IPS DF 6.9 (cell line): ENCODE measurements around the gene GRAMD1A.
A peak's percentile ranks its signal among the peaks of the same experiment; 100 is the strongest.
"Not testable (repeated sequence)": the region's sequence is repeated elsewhere in the genome, so short reads cannot be mapped to it uniquely, and the experiment has no call there.

Experiments
- DNase-seq: peaks from one replicate; pipeline ENCODE4 v3.0.0-alpha.2; 2013; ENCODE audit warnings: low read depth, low spot score
- H3K27ac ChIP-seq: one replicate; pipeline ENCODE4 v1.5.1; 2013; ENCODE audit warnings: low read length, control low read depth
- H3K27me3 ChIP-seq: 2 replicates; pipeline ENCODE4 v1.6.1; 2013; ENCODE audit warnings: mild to moderate bottlenecking, low read length; ENCODE audit not compliant: control insufficient read depth, insufficient read depth
- H3K36me3 ChIP-seq: 2 replicates; pipeline ENCODE4 v1.6.1; 2013; ENCODE audit warnings: low read length; ENCODE audit not compliant: control insufficient read depth, insufficient read depth
- H3K4me1 ChIP-seq: 2 replicates; pipeline ENCODE4 v1.6.1; 2013; ENCODE audit warnings: low read length; ENCODE audit not compliant: control insufficient read depth, insufficient read depth
- H3K4me3 ChIP-seq: 2 replicates; pipeline ENCODE4 v1.5.1; 2013; ENCODE audit warnings: mild to moderate bottlenecking, low read length
- H3K9me3 ChIP-seq: 2 replicates; pipeline ENCODE4 v1.6.1; 2013; ENCODE audit warnings: low read length, inconsistent platforms; ENCODE audit not compliant: control insufficient read depth, insufficient read depth
- WGBS: extraction: QIAGEN DNeasy Blood & Tissue Kit; methylation state at CpG from one replicate; pipeline ENCODE4 v1.1.7; 2013; ENCODE audit warnings: mixed read lengths, missing lambda C conversion rate; ENCODE audit not compliant: insufficient read length, insufficient coverage; 5-methylcytosine and 5-hydroxymethylcytosine counted together

GRAMD1A gene

DNA sequence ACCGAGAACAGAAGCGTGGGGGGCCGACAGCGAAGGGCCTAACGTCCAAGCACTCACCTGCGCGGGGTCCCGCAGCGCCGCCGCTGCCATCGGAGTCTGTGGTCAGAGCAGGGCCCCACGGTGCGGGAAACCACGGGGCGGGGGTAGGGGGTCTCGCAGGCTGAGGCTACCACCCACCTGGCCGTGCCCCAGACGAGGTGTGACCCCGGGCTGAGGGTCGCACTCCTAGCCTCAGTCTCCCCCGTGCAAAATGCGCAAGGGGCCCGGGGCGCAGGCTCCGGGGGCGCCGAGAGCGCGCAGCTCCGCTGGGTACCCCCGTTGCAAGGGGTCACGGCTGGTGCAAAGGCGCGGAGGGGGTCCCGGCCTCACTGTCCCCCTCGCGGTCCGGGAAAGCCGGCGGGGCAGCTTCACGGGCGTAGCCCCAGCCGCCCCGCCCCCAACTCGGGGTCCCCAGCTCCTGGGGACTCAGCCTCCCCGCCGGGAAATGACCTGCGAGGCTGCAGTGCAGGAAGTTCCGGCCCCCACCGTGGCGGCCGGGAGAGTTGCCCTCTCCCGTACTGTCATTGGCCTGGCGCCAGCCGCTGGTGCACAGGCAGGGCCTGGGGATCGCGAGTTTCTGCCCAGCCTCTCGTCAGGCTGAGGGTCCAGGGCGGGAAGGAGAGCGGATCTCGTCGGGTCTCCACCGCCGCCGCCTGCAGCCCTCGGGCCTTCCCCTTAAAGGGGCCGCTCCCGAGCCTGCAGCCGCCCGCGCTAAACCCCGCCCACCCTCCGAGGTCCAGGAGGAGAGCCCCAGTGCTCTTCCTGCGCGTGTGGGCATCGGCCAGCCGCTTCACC is 36.3 kb upstream of the GRAMD1A start, which contains the start of gene ZNF792:
ZNF792 (minus strand) TSS at position 657 of the 834 bp plus-strand sequence; CDS start at position 90, 567 bp downstream.
- peak; percentile 29 for DNase-seq
- Histone ChIP-seq H3K9me3 (peaks cover 5% of the 10 kb centered on the region), H3K4me3 (peak within 1 kb of the TSS; percentile 83), H3K4me1 (peaks cover 4% of the 10 kb centered on the region; the same call in 1 of the 2 replicates), H3K27me3 (no peaks in the 10 kb centered on the region), H3K27ac (no peak within 1 kb of the TSS), H3K36me3 (peaks cover 7% of the 10 kb centered on the region)
- no CpG with 5 or more reads among the region's 78 CpGs for whole genome bisulfite sequencing

DNA sequence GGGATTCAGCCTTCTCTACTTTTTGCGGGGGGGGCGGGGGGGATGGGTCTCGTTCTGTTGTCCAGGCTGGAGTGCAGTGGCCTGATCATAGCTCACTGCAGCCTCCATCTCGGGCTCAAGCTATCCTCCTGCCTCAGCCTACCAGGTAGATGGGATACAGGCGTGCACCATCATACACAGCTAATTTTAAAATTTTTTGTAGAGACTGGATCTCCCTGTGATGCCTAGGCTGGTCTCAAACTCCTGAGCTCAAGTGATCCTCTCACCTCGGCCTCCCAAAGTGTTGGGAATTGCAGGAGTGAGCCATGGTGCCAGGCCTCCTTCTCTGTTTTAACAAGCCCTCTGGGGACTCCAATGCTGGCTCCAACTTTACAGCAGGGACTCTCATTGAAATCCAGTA is 35.5 kb upstream of the GRAMD1A start:
- no peak for DNase-seq
- no CpG with 5 or more reads among the region's 6 CpGs for WGBS
- no peak overlapping the region for H3K4me3 ChIP-seq

DNA sequence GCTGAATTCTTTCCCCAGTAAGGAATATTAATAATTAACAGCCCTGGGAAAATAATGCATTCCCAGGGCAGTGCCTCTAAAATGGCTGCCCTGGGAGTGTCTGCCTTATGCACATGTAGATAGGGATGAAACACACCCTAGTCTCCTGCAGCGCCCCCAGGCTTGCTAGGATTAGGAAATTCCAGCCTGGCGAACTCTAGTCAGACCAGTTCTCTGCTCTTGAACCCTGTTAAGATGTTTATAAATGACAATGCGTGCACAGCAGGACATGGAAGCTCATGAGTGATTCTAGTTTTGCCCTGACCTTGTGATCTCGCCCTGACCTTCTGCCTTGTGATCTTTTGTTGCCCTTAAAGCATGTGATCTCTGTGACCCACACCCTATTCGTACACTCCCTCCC is 34.6 kb upstream of the GRAMD1A start:
- H3K4me3 ChIP-seq, H3K27me3 ChIP-seq, H3K4me1 ChIP-seq, H3K36me3 ChIP-seq, H3K9me3 ChIP-seq, H3K27ac ChIP-seq, DNase-seq: not testable (repeated sequence)
- no CpG with 5 or more reads among the region's 5 CpGs for WGBS

More for the DNA sequence above, 35.5 kb upstream of the GRAMD1A start:
- Histone ChIP-seq H3K27me3 (no peaks in the 10 kb centered on the region), H3K36me3 (no peaks in the 10 kb centered on the region), H3K27ac (no peak overlapping the region), H3K9me3 (no peaks in the 10 kb centered on the region), H3K4me1 (peaks cover 4% of the 10 kb centered on the region; the same call in 1 of the 2 replicates)

DNA sequence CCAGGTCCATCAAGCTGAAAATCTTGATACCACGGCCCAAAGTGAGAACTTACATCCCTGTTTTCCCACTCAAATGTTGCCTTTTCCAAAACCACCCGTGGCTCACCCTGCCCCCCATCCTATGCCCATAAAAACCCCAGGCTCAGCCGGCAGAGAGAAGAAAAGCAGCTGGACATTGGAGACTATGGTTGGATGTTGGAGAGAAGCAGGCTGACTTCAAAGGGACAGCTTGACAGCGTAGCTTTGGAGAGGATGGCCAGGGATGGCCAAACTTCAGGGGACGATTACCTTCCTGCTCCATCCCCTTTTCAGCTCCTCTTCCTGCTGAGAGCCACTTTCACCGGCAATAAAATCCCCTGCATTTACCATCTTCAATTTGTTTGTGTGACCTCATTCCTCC is 32.6 kb upstream of the GRAMD1A start:
- no CpG with 5 or more reads among the region's 6 CpGs for WGBS

DNA sequence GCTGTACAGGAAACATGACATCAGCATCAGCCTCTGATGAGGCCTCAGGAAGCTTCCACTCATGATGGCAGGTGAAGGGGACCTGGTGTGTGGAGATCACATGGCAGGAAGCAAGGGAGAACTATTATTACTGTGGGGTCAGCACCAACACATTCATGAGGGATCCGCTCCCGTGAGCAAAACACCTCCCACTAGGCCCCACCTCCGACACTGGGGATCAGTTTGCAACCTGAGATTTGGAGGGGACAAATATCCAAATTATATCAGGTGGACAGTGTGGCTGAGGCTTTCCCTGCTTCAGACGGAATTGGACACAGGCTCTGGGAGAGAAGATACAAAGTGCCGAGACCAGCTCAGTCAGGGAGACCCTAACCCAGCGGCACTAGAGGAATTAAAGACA is 30.4 kb upstream of the GRAMD1A start:
- no CpG with 5 or more reads among the region's 6 CpGs for WGBS

More for the DNA sequence above, 32.6 kb upstream of the GRAMD1A start:
- no peaks in the 10 kb centered on the region for H3K9me3 ChIP-seq
- H3K4me1 ChIP-seq = peaks cover 4% of the 10 kb centered on the region; the same call in 1 of the 2 replicates
- no peak overlapping the region for H3K4me3 ChIP-seq
- H3K27me3 ChIP-seq = no peaks in the 10 kb centered on the region
- no peaks in the 10 kb centered on the region for H3K36me3 ChIP-seq
- DNase-seq = no peak
- H3K27ac ChIP-seq = no peak overlapping the region

DNA sequence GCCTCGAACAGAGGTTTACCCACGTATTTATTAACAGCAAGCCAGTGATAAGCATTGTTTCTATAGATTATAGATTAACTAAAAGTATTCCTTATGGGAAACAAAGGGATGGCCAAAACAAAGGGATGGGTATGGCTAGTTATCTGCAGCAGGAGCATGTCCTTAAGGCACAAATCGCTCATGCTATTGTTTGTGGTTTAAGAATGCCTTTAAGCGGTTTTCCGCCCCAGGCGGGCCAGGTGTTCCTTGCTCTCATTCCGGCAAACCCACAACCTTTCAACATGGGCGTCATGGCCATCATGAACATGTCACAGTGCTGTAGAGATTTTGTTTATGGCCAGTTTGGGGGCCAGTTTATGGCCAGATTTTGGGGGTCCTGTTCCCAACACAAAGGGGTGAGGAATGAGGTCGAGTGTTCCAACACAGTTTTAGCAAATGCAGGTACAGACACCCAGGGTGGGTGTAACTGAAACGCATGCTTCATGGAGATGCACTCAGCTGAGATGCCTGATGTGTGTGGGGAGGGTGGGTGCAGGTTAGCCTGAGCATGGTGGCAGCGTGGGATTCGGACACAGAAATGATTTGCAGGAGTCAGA is 29.8 kb upstream of the GRAMD1A start:
- H3K4me1 ChIP-seq, H3K36me3 ChIP-seq, H3K9me3 ChIP-seq, DNase-seq, H3K27me3 ChIP-seq, H3K4me3 ChIP-seq, H3K27ac ChIP-seq: not testable (repeated sequence)
- no CpG with 5 or more reads among the region's 12 CpGs for WGBS

More for the DNA sequence above, 30.4 kb upstream of the GRAMD1A start:
- H3K4me3 ChIP-seq = no peak overlapping the region
- H3K27ac ChIP-seq = no peak overlapping the region
- DNase-seq = no peak
- no peaks in the 10 kb centered on the region for H3K4me1 ChIP-seq
- H3K27me3 ChIP-seq = no peaks in the 10 kb centered on the region
- no peaks in the 10 kb centered on the region for H3K36me3 ChIP-seq
- no peaks in the 10 kb centered on the region for H3K9me3 ChIP-seq

DNA sequence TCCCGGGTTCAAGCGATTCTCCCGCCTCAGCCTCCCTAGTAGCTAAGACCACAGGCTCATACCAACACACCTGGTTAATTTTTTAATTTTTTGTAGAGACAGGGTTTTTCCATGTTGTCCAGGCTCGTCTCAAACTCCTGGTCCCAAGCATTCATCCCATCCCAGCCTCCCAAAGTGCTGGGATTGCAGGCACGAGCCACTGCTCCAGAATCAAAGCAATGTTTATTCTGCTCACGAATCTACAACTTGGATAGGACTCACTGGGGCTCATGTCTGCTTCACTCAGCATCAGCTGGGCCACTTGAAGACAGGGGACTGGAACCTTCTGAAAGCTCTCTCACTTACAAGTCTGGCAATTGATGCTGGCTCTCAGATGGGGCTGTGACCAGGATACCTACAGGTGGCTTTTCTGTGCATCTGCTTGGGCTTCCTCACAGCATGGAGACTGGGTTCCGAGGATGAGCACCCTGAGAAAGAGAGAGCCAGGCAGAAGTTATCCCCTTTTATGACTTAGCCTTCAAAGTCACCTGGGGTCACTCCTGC is 27.9 kb upstream of the GRAMD1A start:
- no peak for DNase-seq
- Histone ChIP-seq H3K4me3 (no peak overlapping the region), H3K4me1 (no peaks in the 10 kb centered on the region), H3K27me3 (no peaks in the 10 kb centered on the region), H3K27ac (no peak overlapping the region), H3K9me3 (no peaks in the 10 kb centered on the region), H3K36me3 (no peaks in the 10 kb centered on the region)
- WGBS = no CpG with 5 or more reads among the region's 7 CpGs

DNA sequence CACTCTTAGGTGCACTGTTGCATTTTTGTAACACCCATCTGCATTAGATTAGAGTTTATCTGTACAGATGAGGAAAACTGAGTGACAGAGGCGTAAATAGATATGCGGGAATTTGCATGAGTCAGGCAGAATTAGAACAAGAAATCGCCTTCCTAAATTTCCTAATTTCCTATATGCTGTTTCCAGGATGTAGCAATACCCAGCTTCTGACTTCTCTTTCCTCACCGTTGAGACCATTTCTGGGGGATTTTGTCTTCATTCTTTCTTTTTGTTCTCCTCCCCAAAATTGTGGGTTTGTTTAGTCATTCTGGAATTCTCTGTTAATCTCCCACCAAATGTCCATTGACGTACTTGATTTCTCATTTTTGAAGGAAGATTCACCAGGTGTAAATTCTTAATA is 25.5 kb upstream of the GRAMD1A start:
- no peaks in the 10 kb centered on the region for H3K27me3 ChIP-seq
- no peak overlapping the region for H3K4me3 ChIP-seq
- H3K9me3 ChIP-seq = no peaks in the 10 kb centered on the region
- WGBS = no CpG with 5 or more reads among the region's 5 CpGs
- no peaks in the 10 kb centered on the region for H3K36me3 ChIP-seq
- no peak overlapping the region for H3K27ac ChIP-seq
- H3K4me1 ChIP-seq = no peaks in the 10 kb centered on the region
- no peak for DNase-seq

DNA sequence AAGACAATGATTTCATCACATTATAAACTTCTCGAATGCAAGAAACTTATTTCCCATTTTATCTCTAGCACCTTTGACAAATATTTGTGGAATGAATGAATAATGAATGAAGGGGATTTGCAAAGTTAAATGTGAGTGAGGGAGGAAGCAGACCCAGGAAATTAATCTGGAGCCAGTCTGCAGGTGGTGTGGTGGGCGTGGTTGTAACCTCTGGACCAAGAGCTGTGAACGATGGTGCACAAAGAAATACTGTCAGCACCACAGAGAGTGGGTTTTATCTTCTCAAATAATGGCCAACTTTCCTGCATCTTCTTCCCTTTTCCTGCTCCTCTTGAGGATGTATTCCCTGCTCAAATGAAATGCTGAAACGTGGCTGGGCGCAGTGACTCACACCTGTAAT is 25.1 kb upstream of the GRAMD1A start:
- H3K9me3 ChIP-seq = no peaks in the 10 kb centered on the region
- no peak overlapping the region for H3K27ac ChIP-seq
- H3K4me1 ChIP-seq = no peaks in the 10 kb centered on the region
- H3K4me3 ChIP-seq = no peak overlapping the region
- WGBS = no CpG with 5 or more reads among the region's 5 CpGs
- H3K36me3 ChIP-seq = no peaks in the 10 kb centered on the region
- no peak for DNase-seq
- H3K27me3 ChIP-seq = no peaks in the 10 kb centered on the region

DNA sequence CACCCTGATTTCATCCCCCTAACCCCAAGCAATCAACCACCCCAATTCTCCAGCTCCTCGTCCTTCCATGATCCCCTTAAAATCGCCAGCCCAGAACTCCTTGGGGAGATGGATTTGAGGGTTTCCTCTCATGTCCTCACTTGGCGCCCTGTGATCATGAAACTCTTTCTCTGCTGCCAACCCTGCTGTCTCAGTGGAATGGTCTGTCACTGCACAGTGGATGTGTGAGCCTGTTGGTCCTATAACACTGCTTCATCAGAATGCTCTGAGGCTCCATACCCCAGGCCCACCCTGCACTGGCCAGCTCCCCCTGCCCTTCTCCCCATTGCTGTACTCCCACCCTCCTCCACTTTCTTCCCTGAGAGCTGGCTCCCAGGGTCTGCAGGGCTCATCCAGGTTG is 23.5 kb upstream of the GRAMD1A start:
- H3K4me3 ChIP-seq = no peak overlapping the region
- H3K36me3 ChIP-seq = no peaks in the 10 kb centered on the region
- no peak for DNase-seq
- no peaks in the 10 kb centered on the region for H3K27me3 ChIP-seq
- H3K4me1 ChIP-seq = no peaks in the 10 kb centered on the region
- WGBS = no CpG with 5 or more reads among the region's 3 CpGs
- no peaks in the 10 kb centered on the region for H3K9me3 ChIP-seq
- H3K27ac ChIP-seq = no peak overlapping the region
